MM.1S (cell line): ENCODE measurements around the gene RFX2.

Source experiments
- EZH2phosphoT487 ChIP-seq: fragments of 300-600 bp; sonication (generic); IDR thresholded peaks from 2 replicates; pipeline ENCODE4 v1.6.1; 2018; ENCODE audit warnings: antibody characterized with exemption, low read length
- TF ChIP-seq, protein P1 (sequence below): fragments of 300-600 bp; sonication (generic); IDR thresholded peaks from 2 replicates; pipeline ENCODE4 v1.5.1; 2016; ENCODE audit warnings: antibody characterized with exemption, low read length, mixed read lengths

DNA sequence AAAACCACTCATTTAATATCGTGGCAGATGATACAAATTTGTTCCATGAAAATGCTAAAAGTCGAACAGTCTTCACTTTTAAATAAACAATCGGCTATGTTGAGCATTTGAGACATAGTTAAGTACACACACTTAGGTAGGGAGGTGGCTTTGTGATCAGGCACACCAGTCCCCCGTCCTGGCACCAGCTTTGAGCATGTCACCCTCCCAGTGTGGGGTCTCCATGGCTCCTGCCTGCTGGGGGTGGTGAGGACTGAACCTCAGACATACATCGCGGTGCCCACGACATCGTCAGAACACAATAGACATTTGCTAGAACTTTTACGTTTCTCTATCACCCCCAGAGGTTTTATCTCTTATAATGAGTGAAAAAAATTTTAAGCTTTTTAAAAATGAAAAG lies 62.0 kb downstream of the RFX2 start:
- TF ChIP-seq, protein P1, sequence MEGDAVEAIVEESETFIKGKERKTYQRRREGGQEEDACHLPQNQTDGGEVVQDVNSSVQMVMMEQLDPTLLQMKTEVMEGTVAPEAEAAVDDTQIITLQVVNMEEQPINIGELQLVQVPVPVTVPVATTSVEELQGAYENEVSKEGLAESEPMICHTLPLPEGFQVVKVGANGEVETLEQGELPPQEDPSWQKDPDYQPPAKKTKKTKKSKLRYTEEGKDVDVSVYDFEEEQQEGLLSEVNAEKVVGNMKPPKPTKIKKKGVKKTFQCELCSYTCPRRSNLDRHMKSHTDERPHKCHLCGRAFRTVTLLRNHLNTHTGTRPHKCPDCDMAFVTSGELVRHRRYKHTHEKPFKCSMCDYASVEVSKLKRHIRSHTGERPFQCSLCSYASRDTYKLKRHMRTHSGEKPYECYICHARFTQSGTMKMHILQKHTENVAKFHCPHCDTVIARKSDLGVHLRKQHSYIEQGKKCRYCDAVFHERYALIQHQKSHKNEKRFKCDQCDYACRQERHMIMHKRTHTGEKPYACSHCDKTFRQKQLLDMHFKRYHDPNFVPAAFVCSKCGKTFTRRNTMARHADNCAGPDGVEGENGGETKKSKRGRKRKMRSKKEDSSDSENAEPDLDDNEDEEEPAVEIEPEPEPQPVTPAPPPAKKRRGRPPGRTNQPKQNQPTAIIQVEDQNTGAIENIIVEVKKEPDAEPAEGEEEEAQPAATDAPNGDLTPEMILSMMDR = no peak
- no peak for TF ChIP-seq EZH2phosphoT487
